ENCODE data around the gene SEPHS1.
A peak's percentile ranks its signal among the peaks of the same experiment; 100 is the strongest.
"Not testable (repeated sequence)": the region's sequence is repeated elsewhere in the genome, so short reads cannot be mapped to it uniquely, and the experiment has no call there.

SEPHS1 gene

GRCh38 chr10:13356392-13356791 is 8.3 kb upstream of the SEPHS1 start:
- no peak for DNase-seq

- DNase-seq = no peak
These were observed 6.7 kb upstream of the SEPHS1 start for GRCh38 chr10:13354783-13355182.

- no peak for DNase-seq
These were observed 4.4 kb upstream of the SEPHS1 start for GRCh38 chr10:13352519-13352918.

GRCh38 chr10:13351340-13351915 is 3.3 kb upstream of the SEPHS1 start:
- DNase-seq = no peak

- DNase-seq = no peak
These were observed 1.6 kb upstream of the SEPHS1 start for GRCh38 chr10:13349463-13350274.

- peak; percentile 26 for DNase-seq
These were observed 465 bp downstream of the SEPHS1 start for GRCh38 chr10:13347500-13348156.

- DNase-seq = no peak
These were observed 1.0 kb downstream of the SEPHS1 start for GRCh38 chr10:13347043-13347499.

- DNase-seq = no peak
These were observed 1.6 kb downstream of the SEPHS1 start for GRCh38 chr10:13346283-13347042.

- no peak for DNase-seq
These were observed 7.3 kb downstream of the SEPHS1 start for GRCh38 chr10:13340626-13341376.

- DNase-seq = no peak
These were observed 8.0 kb downstream of the SEPHS1 start for GRCh38 chr10:13340068-13340467.

GRCh38 chr10:13338390-13339110 is 9.5 kb downstream of the SEPHS1 start:
- no peak for DNase-seq

- no peak for DNase-seq
These were observed 10.3 kb downstream of the SEPHS1 start for GRCh38 chr10:13337827-13338196.

GRCh38 chr10:13337128-13337826 is 10.8 kb downstream of the SEPHS1 start:
- no peak for DNase-seq

GRCh38 chr10:13335881-13336280 is 12.2 kb downstream of the SEPHS1 start:
- DNase-seq = no peak

- no peak for DNase-seq
These were observed 13.5 kb downstream of the SEPHS1 start for GRCh38 chr10:13334556-13334955.

- DNase-seq = no peak
These were observed 16.4 kb downstream of the SEPHS1 start for GRCh38 chr10:13331646-13332045.

GRCh38 chr10:13330980-13331379 is 17.1 kb downstream of the SEPHS1 start:
- DNase-seq = not testable (repeated sequence)

GRCh38 chr10:13329565-13329964 is 18.5 kb downstream of the SEPHS1 start:
- no peak for DNase-seq

GRCh38 chr10:13328613-13329012 is 19.5 kb downstream of the SEPHS1 start:
- no peak for DNase-seq

GRCh38 chr10:13328126-13328525 is 20.0 kb downstream of the SEPHS1 start:
- DNase-seq = no peak

- DNase-seq = no peak
These were observed 20.6 kb downstream of the SEPHS1 start for GRCh38 chr10:13327534-13327933.

Data from cortex of kidney (tissue), 1 donor.